Epidermal melanocyte (primary cell): ENCODE results near the gene CCER1.

Experiments
- DNase-seq: peaks from one replicate; pipeline ENCODE4 v3.0.0; 2011; ENCODE audit warnings: low spot score; ENCODE audit not compliant: insufficient read length

CCER1 gene

DNA sequence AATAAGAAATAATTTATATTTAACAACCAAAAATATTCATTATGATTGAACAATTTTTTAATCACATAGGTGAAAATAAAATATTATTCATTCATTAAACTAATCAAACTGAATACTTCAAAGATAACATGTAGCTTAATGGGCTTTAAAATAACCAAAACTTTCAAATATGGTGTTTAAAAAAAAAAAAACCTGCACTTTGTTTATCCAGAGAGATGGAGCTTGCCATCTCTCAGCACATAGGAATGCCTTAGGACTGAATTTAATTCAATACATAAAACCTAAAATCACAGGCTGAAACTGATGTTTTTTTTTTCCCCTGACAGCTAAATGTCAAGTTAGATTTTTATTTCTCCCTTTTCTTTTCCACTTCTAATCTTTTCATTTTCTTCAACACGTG lies 14.4 kb upstream of the CCER1 start:
- no peak for DNase-seq

DNA sequence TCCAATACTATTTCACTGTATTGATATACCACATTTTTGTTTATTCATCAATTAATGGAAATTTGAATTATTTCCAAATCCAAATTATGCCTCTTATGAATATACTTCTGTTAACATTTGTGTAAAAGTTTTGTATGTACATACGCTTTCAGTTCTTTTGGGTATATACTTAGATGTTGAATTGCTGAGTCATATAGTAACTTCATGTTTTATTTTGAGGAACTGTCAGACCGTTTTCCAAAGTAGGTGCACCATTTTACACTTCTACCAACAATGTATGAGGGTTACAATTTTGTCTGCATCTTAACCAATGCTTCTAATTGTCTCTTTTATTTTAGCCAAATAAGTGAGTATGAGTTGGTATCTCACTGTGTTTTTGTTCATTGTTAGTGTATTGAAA lies 10.2 kb upstream of the CCER1 start:
- no peak for DNase-seq

DNA sequence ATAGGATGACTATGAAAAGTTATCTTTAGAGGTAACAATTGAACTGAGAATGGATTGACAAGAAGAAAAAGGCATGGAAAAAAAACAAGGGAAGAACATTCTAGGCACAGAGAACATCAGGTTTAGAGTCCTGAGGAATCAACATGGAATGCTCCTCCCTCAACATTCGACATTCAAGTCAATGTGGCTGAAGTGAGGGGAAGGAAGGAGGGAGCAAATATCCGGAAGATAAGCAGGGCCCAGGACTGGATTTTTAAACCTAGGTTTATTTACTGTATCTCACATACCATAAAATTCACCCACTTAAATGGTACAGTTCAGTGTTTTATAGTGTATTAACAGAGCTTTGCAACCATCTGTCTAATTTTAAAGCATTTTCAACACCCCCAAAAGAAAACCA lies 9.6 kb upstream of the CCER1 start:
- DNase-seq, result no peak

DNA sequence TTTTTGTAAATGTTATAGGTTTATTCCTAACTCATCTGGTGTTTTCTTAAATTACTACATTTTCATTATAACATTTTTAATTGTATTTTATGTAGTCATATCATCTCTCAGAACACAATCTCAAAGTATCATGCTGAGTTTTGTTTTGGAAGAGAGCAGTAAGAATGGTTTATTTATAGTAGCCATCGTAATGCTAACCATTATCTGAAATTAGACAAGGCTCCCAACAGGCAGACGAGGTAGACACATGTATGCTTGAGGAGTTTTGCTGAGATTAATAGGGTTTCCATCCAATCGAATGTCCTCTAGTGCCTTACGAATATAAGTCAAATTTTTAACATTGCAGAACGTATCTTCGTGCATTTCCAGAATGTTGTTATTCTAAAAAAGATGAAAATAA lies 9.0 kb upstream of the CCER1 start:
- DNase-seq, result no peak

DNA sequence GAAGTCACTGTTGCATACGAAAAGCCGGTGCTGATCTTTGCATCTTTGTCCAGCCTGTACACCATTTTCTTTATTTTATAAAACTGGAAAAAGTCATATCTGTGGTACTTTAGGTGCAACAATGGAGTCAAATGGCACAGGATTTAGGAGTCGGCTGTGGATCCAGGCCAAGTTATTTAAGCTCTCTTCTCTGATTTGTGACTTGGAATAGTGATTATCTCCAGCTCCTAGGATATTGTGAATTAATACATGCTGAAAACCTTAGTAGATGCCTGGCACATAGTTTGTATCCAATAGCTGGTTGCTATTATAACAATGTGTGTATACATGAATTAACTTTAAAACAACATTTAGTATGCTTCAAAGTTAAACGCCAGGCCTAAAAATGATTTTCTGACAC lies 6.2 kb upstream of the CCER1 start:
- no peak for DNase-seq

DNA sequence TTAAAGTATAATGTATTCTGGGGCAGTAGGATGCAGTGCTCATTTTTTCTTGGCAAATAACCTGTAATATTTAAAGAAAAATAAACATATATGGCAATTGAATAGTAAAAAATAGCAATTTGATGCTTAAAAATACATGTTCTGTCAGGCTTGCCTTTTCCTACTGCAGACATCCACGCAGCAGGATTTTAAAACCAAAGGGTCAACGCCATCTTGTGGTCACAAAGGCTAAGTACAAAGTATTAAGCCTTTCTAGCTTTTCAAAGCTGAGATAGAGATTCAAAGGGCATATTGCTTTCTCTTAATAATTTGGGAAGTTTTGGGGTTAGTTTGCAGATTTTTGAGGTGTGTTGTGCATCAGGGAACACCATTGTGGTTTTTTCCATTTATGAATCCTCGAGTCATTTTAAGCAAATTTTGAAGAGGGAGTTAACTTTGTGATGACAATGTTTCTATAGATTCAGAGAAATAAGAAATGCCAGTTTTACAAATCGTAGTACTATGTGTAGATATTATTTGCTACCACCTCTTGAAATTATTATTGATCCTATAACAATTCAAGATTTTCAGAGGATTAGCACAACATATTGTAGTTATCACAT lies 4.7 kb upstream of the CCER1 start:
- peak; percentile 57 for DNase-seq

DNA sequence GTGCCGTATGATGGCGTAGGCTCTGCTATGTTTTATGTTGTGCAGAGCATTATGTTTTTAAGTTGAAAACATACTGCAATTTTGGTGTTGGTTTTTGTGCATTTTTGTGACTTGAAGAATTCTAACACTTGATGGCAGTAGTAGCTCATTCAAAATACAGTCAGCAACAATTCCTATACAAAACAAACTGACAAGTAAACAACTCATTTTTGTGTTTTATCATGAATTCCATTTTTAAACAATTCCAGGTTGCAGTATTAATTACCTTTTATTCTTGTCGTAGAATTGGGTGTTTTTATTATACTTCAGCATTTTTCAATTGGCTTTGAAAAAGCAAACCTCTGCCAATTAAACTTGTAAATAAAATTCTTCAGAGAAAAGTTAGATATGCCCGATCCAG lies 4.1 kb upstream of the CCER1 start:
- DNase-seq, result no peak

DNA sequence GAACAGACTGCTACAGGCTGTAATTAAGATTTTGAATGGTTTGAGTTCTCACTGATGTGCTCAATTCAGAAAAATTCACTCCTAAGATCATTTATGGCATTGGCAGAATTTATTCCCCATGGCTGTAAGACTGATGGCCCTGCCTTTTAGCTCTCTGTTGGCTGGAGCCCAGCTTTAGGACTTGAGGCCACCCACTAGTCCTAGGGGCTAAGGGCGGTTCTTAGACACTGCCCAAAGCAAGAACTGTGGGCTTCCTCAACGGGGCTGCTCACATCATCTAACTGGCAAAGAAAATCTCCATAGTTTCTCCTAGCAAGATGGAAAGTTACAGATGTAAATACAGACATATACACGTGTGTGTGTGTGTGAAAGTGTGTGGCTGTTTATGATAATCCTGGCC lies 3.4 kb upstream of the CCER1 start:
- DNase-seq, result no peak

DNA sequence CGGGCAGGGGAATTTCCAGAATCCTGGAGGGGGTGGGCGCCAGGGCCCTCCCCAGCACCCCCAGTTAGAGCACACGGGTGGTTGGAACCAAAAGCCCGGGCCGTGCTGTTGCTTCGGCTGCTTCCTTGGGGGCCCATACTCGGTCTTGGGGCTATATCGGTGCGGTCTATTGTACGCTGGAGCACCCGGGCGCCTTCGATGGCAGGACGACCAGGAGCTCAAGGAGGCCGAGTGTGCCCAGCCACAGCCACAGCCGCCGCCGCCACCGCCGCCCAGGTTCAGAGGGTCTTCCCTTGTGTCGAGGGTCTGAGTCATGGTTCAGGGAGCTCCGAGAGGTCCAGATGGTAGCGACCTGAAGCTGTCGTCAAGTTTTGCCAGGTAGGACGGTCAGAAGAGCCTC lies 548 bp downstream of the CCER1 start:
- no peak for DNase-seq

DNA sequence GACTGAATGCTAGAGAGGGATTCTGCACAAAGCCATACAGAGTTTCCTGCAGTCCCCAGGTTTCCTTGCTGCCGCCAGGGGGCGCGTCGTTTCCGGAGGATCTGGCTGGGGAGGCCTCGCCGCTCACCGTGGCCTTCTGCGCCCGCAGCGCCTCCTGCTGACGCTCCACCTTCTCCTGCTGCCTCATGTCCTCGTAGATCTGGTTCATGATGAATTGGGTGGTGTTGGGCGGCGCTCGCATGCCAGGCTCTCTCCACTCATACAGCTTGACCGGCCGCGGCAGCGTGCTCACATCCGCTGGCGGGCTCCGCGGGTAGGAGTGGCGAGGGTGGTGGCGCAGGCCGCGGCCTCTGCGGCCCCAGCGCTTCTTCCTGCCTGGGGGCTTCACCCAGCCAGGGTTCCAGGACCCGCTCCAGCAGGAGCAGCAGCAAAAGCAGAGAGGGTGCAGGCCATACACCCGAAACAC lies 987 bp downstream of the CCER1 start:
- no peak for DNase-seq

DNA sequence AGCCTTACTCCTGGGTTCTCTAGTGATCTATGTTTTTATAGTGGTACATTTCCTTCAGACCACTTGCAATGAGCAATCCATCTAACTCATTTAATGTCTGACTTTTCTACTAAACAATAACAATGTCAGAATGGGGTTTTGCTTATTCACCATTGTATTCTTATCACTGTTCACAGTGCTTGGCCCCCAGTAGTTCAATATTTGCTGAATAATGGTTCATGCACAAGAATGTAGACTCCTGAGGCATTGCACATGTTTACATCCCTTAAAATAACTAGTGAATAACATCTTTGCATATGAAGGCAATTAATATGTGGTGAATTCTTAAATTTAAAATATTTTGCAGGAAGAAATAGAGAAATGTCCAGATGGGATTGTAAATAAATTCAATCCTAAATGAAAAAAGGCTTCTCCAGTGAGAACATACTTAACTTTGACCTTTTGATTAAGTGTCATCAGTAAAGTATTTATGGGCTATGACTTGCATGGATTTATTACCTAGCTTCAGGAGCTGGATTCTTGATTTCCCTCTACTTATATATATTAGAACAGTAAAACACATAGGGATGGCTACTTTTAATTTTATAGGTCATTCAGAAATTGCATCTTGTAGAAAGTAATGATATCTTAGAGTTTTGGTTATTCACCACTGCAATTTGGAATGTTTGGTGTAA lies 3.4 kb downstream of the CCER1 start:
- no peak for DNase-seq

DNA sequence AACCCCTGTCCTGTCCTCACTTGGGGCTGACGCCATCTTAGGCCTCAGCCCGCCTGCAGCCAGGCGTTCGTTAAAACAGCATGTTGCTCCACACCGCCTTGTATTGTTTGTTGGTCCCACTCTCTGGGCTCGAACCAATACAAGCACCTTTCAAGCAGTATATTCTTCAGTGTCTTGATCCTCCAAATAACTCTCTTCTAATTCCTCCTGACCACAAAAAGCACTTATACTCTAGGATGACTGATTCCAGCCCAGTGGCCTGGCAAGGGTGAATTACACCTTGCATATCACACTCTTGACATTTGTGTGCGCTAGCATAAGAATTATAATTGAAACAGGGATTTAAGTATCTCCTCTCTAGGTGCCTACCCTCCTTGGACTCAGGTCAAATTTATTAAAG lies 7.1 kb downstream of the CCER1 start:
- DNase-seq, result no peak

DNA sequence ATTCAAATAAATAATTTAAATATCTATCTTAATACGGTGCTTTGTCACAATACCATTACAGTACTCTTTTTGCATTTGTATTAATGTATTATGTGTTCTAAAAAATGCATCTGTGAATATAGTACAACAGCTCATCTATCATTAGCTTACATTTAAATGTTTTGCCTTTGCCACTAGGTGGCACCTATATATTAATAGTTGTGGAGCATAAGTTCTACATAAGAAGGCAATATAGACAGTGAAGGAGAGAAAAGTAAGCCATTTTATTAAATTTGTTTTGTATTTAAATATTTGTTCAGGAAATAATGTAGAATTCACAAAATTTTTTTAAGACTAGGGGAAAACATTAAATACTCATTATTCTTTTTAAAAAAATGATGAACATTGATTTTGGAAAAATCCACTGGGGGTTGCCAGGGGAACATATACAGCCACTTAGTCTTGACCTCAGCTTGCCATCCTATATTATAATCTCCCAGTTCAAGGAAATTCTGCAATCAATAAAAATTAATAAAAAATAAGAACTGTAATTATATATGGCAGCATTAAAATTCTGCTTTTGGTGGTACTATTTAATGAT lies 9.8 kb downstream of the CCER1 start:
- peak; percentile 33 for DNase-seq

DNA sequence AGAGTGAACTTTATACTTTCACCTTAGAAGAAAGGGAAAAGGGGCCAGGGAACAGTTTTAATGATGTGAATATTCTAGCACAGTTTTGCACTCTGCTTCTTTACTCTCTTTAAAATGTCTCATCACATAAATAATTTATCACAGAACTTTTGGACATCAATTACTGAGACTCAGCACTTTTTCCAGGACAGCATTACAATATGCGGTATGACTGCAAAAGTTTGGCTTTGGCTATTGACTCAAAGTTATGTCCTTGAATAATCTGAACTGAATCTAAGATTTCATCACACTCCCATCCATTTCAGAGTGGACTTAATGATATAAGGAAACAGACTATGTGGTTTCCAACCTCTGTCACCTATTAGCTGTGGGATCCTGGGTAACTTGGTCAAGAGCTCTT lies 11.7 kb downstream of the CCER1 start:
- no peak for DNase-seq

DNA sequence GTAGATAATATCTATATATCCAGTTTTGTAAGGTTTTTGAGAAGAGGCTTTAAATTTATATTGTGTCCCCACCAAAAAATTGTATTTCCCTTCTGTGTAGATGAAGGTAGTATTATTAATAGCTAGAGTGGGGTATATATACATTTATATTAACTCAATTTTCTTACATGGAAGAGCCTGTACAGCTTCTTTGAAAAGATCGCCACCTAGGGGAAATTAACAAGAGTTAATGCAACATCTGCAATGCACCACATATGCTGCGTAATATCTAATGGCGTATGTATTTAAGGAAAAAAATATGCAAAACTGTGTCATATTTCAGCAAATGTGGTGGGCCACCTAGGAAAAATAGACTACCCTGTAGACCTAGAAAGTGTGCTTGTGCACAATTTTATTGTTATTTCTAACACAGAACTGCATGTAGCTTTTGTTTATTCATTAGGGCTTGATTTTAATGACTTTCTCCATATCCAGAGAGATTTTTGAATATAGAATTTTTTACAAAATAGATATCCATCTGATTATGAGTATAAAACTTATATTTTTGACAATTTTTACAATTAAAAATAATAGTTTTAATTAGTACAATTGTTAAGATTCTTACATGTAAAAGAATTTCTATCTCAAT lies 14.0 kb downstream of the CCER1 start:
- no peak for DNase-seq

DNA sequence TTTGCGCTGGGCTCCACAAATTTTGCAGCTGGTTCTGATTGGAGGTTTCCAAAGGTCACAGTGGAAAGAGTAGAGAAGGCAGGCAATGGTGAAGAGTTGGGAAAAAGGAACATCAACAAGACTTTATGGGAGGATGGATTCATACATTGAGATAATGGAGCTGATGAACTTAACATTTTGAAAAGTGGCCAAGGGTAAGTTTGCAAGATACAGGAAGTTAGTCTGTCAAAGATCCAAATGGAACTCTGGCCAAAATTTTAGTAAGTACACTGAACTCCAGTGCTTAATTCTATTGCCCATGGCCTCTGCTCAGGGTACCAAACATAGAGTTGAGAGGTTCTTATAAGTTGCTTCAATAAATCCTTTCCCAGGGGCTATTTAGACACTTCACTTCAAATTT lies 15.6 kb downstream of the CCER1 start:
- DNase-seq, result no peak

DNA sequence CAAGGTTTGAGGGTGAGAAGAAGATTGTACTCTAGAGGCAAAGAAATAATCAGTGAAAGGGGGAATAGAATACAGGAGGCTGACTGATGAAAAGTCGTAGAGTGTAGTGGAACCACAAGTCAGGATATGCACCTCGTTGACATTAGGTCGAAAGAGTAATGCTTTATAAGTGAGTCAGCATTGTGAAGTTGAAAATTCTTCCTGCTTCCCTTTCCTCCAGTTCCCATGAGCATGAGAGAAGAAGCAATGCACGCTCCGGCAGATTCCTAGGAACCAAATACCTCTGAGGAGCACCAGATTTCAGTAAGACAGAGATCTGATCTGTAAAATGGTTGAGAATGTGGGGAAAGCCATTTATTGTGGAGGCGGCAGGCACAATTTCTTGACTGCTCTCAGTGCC lies 16.5 kb downstream of the CCER1 start:
- no peak for DNase-seq

DNA sequence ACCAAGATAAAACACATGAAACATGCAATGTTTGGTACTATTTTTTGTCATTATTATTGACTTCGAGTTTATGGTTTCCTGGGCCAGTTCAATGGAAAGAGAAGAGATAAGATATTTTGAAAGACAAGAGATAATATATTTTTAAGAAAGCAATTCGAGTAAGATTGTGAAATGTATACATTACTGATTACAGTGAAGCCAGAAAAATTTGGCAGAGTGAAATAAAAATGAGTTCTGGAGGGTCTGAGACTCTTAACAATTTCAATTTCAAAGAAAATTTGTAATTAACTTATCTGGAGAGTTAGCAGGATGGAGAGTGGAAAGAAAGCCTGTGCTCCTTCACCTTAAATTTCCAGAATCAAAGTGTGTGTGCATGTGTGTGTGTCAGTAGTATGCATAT lies 17.3 kb downstream of the CCER1 start:
- no peak for DNase-seq

DNA sequence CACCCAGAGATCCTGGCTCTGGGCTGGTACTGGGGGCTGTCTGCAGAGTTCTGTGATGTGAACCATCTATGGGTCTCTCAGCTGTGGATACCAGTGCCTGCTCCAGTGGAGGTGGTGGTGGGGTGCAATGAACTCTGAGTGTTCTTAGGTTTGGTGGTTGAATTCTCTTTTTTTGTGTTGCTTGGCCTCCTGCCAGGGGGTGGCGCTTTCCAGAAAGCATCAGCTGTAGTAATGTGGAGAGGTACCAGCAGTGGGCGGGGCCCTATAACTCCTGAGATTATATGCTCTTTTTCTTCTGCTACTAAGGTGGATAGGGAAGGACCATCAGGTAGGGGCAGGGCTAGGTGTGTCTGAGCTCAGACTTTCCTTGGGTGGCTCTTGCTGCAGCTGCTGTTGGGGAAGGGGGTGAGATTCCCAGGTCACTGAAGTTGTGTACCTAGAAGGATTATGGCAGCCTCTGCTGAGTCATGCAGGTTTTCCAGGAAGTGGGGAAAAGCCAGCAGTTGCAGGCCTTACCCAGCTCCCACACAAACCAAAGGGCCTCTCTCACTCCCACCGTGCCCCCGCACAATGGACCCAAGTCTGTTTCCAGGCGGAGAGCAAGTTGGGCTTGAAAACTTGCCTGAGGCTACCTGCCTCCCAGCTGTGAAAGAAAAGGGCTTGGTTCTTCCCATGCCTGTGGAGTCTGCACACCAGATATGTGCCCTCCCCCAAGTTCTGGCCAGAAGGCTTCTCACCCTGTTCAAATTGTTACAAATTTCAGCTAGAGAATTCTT lies 18.6 kb downstream of the CCER1 start:
- no peak for DNase-seq

DNA sequence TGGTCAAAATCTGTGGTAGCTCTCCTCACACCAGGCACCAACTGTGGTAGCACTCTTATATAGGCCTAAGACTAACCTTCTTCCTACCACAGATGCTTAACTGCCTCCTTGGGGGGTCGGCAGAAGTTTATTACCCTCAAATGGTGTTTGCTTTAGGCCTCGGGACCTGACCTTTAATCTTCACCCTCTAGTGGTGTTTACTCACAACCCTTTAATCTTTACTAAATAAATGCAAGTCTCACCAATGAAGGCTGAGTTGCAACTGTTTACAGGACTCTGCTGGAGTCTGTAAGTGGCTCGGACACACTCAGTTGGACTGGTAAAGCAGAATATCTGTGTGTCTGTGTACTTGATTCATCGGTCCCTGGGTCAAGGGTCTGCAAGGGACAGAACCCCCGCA lies 29.4 kb downstream of the CCER1 start:
- DNase-seq, result no peak

DNA sequence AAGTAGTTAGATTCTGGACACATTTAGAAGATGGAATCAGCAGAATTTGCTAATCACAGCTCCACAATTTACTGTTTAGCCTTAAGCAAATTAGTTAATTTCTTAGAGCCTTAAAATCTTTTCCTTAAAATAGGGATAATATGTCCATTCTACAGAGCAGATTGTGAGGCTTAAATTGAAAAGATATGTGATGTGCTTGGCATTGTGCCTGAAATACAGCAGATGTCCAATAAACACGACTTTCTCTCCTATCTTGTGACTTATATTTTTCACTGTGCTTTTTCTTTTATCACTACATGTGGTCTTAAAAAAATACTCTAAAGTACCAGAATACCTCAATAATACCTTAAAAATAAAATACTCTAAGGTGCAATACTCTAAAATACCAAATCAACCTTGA lies 30.6 kb downstream of the CCER1 start:
- no peak for DNase-seq

DNA sequence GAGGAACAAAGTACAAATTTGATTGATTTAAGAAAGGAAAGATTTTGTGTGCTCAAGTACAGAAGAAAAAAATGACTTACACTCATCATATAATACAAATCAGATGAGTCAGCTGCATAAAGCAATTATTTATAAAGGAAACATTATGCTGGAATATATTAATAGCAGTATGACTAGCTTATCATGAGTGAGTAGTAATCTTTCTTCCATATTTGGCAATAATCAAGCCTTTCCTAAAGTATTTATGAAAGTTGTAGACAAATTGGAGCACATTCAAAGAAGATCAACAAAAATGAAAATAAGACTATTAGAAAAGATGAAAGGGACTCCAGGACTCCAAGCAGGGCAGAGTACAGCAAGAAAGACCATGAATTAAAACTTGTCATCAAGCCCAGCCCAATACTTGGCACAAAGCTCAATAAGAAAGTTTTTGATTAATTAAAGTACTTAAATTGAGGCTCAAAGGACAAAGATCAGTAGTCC lies 32.8 kb downstream of the CCER1 start:
- DNase-seq, result no peak
